HTERT RPE-1 (cell line): ENCODE data around the gene NCKAP5.

Experiments
- in situ Hi-C: fragments of 300-500 bp; cut with MboI; formaldehyde crosslinking; loops from 4 replicates; pipeline ENCODE4 v1.14.3; 2020; ENCODE audit warnings: low sequenced_read_pairs

The NCKAP5 gene

GRCh38 chr2:133360190-133360589 is 208.1 kb downstream of the NCKAP5 start:
- in situ Hi-C loops: no loop called here

- in situ Hi-C loops: no loop called here
Observed at GRCh38 chr2:133352719-133353118, 215.5 kb downstream of the NCKAP5 start.

GRCh38 chr2:133346654-133347053 is 221.6 kb downstream of the NCKAP5 start:
- in situ Hi-C loops: no loop called here

- in situ Hi-C loops: no loop called here
Observed at GRCh38 chr2:133345638-133346037, 222.6 kb downstream of the NCKAP5 start.

- in situ Hi-C loops: no loop called here
Observed at GRCh38 chr2:133344849-133345248, 223.4 kb downstream of the NCKAP5 start.

- in situ Hi-C loops: no loop called here
Observed at GRCh38 chr2:133343018-133343352, 225.3 kb downstream of the NCKAP5 start.

GRCh38 chr2:133342286-133343017 is 225.8 kb downstream of the NCKAP5 start:
- in situ Hi-C loops: no loop called here

- in situ Hi-C loops: no loop called here
Observed at GRCh38 chr2:133341575-133341974, 226.7 kb downstream of the NCKAP5 start.

GRCh38 chr2:133338224-133338623 is 230.0 kb downstream of the NCKAP5 start:
- in situ Hi-C loops: no loop called here

- in situ Hi-C loops: no loop called here
Observed at GRCh38 chr2:133334923-133335322, 233.3 kb downstream of the NCKAP5 start.

GRCh38 chr2:133333181-133333580 is 235.1 kb downstream of the NCKAP5 start:
- in situ Hi-C loops: no loop called here

- in situ Hi-C loops: no loop called here
Observed at GRCh38 chr2:133331436-133331835, 236.8 kb downstream of the NCKAP5 start.

- in situ Hi-C loops: no loop called here
Observed at GRCh38 chr2:133326652-133327397, 241.4 kb downstream of the NCKAP5 start.

GRCh38 chr2:133324150-133324561 is 244.1 kb downstream of the NCKAP5 start:
- in situ Hi-C loops: no loop called here

GRCh38 chr2:133322909-133323308 is 245.4 kb downstream of the NCKAP5 start:
- in situ Hi-C loops: no loop called here

GRCh38 chr2:133317178-133317577 is 251.1 kb downstream of the NCKAP5 start:
- in situ Hi-C loops: no loop called here

- in situ Hi-C loops: no loop called here
Observed at GRCh38 chr2:133316557-133316956, 251.7 kb downstream of the NCKAP5 start.

- in situ Hi-C loops: no loop called here
Observed at GRCh38 chr2:133315280-133315679, 253.0 kb downstream of the NCKAP5 start.

GRCh38 chr2:133314795-133315194 is 253.5 kb downstream of the NCKAP5 start:
- in situ Hi-C loops: no loop called here

GRCh38 chr2:133312038-133312729 is 256.1 kb downstream of the NCKAP5 start:
- in situ Hi-C loops: no loop called here

- in situ Hi-C loops: no loop called here
Observed at GRCh38 chr2:133306236-133306635, 262.0 kb downstream of the NCKAP5 start.

GRCh38 chr2:133304344-133304743 is 263.9 kb downstream of the NCKAP5 start:
- in situ Hi-C loops: no loop called here
